ENCODE data around the gene DNAJC5.

DNA sequence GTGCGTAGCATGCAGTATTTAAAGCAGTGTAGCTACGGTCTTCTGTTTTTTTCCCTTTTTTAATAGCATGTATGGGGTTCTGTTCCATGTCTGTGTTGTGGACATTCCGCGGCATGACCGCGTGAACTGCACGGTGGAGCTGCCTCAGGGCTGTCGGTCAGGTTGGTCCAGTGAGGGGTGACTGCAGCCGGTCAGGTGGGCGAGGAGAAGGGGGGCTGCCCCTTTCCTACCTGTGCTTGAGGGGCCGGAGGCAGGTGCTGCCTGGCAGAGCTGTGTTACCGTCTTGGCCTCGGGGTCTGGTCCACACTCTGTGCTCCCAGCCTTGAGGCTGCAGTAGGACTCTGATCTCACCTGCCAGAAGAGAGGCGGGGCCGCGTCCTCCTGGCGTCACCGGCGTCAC lies 36.8 kb downstream of the DNAJC5 start:
- no peak for TF ChIP-seq POLR2A (IDR thresholded peaks at IDR 0.05)
- TF ChIP-seq, protein P1, sequence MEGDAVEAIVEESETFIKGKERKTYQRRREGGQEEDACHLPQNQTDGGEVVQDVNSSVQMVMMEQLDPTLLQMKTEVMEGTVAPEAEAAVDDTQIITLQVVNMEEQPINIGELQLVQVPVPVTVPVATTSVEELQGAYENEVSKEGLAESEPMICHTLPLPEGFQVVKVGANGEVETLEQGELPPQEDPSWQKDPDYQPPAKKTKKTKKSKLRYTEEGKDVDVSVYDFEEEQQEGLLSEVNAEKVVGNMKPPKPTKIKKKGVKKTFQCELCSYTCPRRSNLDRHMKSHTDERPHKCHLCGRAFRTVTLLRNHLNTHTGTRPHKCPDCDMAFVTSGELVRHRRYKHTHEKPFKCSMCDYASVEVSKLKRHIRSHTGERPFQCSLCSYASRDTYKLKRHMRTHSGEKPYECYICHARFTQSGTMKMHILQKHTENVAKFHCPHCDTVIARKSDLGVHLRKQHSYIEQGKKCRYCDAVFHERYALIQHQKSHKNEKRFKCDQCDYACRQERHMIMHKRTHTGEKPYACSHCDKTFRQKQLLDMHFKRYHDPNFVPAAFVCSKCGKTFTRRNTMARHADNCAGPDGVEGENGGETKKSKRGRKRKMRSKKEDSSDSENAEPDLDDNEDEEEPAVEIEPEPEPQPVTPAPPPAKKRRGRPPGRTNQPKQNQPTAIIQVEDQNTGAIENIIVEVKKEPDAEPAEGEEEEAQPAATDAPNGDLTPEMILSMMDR (IDR thresholded peaks at IDR 0.05) = no peak
